Vagina (tissue), 2 donors: ENCODE data around the gene GPC5.

Experiments
- POLR2A ChIP-seq, 2 donors: fragments of 450-650 bp; IDR thresholded peaks; one replicate each; pipeline ENCODE4 v1.6.1; 2017; ENCODE audit warnings: antibody characterized with exemption in 2 of 2, mild to moderate bottlenecking in 2 of 2, moderate library complexity in 2 of 2
- POLR2AphosphoS5 ChIP-seq, 2 donors: sonication (generic); formaldehyde crosslinking; IDR thresholded peaks; one replicate each; pipeline ENCODE4 v1.9.0; 2017; ENCODE audit warnings: antibody characterized with exemption in 2 of 2, mild to moderate bottlenecking in 2 of 2, low read depth in 1 of 2; ENCODE audit not compliant: insufficient read depth in 1 of 2

DNA sequence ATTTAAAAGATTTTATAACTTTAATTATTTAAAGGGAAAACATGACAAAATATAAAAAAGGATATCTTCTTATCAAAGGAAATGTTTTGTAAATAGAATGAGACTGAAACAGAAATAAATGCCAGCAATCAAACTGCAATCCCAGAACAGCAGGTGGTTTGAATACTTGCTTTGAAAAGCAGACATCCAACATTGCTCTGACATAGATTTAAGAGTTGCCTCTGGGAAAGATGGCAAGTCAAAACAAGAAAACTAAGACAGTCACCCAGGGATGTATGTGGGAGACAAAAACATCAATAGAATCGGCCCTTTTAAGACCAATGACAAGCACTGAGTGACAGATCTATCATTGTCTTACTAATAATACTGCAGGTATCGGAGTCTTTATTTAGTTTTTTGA lies 1038.5 kb downstream of the GPC5 start:
- TF ChIP-seq POLR2AphosphoS5 (IDR thresholded peaks at IDR 0.05; ENCODE audit: insufficient read depth in 1 of 2, low read depth in 1 of 2) = no peak
- no peak for TF ChIP-seq POLR2A (IDR thresholded peaks at IDR 0.05)
